GM12873 (cell line): ENCODE measurements around the gene DISC1.

ENCODE experiments used
- TF ChIP-seq, protein P1 (sequence below): IDR thresholded peaks from 2 replicates; pipeline ENCODE4 v1.5.1; 2012; ENCODE audit warnings: low read depth, mild to moderate bottlenecking, moderate library complexity, low read length, control low read depth; ENCODE audit not compliant: insufficient read depth; ENCODE audit errors: missing control alignments

The DISC1 gene

DNA sequence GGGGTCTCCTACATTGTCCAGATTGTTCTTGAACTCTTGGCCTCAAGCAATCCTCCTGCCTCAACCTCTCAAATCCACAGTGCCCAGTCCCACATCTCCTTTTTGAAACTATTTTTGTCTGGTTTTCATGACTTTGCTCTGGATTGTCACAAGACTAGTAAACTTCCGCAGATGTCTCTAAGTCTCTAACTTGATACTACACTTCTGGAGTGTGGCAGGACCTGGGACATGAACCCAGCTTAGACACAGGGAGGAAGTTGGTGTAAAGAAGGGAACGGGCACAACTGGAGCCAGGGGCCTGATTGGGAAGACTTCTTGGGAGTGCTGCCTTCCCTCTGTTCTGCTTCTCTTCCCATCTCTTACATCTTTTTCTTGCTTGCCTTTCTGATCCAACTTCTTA, 16.2 kb upstream of the DISC1 start:
- TF ChIP-seq, protein P1, sequence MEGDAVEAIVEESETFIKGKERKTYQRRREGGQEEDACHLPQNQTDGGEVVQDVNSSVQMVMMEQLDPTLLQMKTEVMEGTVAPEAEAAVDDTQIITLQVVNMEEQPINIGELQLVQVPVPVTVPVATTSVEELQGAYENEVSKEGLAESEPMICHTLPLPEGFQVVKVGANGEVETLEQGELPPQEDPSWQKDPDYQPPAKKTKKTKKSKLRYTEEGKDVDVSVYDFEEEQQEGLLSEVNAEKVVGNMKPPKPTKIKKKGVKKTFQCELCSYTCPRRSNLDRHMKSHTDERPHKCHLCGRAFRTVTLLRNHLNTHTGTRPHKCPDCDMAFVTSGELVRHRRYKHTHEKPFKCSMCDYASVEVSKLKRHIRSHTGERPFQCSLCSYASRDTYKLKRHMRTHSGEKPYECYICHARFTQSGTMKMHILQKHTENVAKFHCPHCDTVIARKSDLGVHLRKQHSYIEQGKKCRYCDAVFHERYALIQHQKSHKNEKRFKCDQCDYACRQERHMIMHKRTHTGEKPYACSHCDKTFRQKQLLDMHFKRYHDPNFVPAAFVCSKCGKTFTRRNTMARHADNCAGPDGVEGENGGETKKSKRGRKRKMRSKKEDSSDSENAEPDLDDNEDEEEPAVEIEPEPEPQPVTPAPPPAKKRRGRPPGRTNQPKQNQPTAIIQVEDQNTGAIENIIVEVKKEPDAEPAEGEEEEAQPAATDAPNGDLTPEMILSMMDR: no peak

- TF ChIP-seq, protein P1: no peak
Measured at GRCh38 chr1:231611111-231611510, 15.5 kb upstream of the DISC1 start.

GRCh38 chr1:231611851-231612250, 14.7 kb upstream of the DISC1 start:
- TF ChIP-seq, protein P1: no peak

DNA sequence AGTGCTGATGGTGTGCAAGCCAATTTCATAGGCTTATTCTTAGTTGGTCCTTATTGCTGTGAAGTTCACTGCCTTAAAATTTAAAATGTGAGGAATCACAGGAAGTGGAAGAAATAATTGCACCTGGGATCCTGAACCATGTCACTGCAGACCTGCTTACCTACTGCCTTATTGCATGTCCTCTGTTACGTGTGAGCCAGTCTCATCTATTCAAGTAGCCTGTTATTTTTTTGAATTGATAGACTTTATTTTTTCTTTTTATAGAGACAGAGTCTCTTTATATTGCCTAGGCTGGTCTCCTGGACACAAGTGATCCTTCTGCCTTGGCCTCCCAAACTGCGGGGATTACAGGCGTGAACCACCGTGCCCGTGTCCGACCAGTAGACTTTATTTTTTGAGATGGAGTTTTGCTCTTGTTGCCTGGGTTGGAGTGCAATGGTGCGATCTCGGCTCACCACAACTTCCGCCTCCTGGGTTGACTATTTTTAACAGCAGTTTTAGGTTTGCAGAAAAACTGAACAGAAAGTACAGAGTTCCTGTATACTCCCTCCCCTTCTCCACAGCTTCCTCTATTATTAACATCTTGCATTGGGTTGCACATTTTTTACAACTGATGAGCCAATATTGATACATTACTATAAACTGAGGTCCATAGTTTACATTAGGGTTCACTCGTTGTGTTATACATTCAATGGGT, 14.0 kb upstream of the DISC1 start:
- TF ChIP-seq, protein P1: no peak

GRCh38 chr1:231613419-231614349, 12.9 kb upstream of the DISC1 start:
- TF ChIP-seq, protein P1: no peak

DNA sequence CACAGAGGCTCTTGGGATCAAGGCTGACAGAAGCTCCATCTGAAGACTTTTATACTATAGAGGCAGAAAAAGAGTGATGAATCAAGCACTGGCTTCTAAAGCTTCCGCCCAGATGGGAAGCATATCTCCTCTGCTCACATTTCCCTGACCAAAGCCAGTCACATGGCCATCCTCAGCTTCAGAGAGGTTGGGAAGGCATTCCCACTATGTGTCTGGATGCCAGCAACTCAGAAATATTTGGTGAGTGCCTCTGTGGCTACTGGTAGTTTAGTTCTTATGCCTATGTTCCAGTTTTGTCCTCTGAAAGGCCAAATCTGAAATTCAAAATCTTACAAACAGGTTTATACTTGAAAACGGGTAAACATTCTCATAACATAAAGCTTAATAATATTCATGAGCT, 9.9 kb upstream of the DISC1 start:
- TF ChIP-seq, protein P1: no peak

GRCh38 chr1:231618609-231619256, 7.9 kb upstream of the DISC1 start:
- TF ChIP-seq, protein P1: no peak
